LNCAP (cell line): ENCODE results near the gene CCDC122.

Experiments
- CTCF ChIP-seq: fragments of 450-650 bp; IDR thresholded peaks from 2 replicates; pipeline ENCODE4 v1.5.1; 2017; ENCODE audit warnings: mild to moderate bottlenecking

CCDC122 gene

GRCh38 chr13:43816401-43816889, 63.1 kb downstream of the CCDC122 start:
- no peak for TF ChIP-seq CTCF

- TF ChIP-seq CTCF = no peak
Observed at GRCh38 chr13:43815204-43815603, 64.3 kb downstream of the CCDC122 start.

GRCh38 chr13:43808676-43809075, 70.9 kb downstream of the CCDC122 start:
- TF ChIP-seq CTCF = no peak

GRCh38 chr13:43805681-43806128, 73.8 kb downstream of the CCDC122 start:
- TF ChIP-seq CTCF = no peak

- TF ChIP-seq CTCF = no peak
Observed at GRCh38 chr13:43805071-43805468, 74.5 kb downstream of the CCDC122 start.

- peak; percentile 59 for TF ChIP-seq CTCF
Observed at GRCh38 chr13:43804461-43805070, 75.0 kb downstream of the CCDC122 start.

- TF ChIP-seq CTCF = no peak
Observed at GRCh38 chr13:43802511-43802910, 77.0 kb downstream of the CCDC122 start.

GRCh38 chr13:43800828-43801227, 78.7 kb downstream of the CCDC122 start:
- TF ChIP-seq CTCF = no peak
